ENCODE results near the gene PMEPA1.

Gene PMEPA1

DNA sequence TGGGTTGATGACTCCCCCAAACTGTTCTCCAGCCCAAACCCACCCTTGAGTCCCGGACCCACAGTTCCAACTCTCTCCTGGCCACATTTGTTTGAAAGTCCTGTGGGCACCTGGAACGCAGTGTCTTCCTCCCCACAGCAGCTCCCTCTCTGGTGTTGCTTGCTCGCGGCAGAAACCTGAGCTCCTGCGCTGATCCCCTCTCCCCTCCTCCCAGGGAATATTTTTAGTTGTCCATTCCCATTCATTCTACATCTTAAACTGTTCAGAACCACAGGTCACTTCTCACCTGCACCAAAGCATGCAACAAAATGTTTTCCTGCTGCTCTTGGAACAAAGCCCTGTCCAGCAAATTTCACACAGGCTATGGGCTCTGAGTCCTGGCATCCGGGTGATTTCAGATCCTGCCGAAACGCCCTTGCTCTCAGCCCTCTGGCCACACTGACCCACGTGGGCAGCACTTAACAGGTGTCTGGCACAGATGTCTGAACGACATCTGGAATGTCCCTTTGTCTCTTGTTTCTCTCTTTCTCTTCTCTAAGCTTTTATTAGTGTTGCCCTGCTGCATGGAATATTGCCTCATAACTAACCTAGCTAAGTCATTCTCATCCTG is 27.0 kb upstream of the PMEPA1 start:
- DNase-seq, result no peak

DNA sequence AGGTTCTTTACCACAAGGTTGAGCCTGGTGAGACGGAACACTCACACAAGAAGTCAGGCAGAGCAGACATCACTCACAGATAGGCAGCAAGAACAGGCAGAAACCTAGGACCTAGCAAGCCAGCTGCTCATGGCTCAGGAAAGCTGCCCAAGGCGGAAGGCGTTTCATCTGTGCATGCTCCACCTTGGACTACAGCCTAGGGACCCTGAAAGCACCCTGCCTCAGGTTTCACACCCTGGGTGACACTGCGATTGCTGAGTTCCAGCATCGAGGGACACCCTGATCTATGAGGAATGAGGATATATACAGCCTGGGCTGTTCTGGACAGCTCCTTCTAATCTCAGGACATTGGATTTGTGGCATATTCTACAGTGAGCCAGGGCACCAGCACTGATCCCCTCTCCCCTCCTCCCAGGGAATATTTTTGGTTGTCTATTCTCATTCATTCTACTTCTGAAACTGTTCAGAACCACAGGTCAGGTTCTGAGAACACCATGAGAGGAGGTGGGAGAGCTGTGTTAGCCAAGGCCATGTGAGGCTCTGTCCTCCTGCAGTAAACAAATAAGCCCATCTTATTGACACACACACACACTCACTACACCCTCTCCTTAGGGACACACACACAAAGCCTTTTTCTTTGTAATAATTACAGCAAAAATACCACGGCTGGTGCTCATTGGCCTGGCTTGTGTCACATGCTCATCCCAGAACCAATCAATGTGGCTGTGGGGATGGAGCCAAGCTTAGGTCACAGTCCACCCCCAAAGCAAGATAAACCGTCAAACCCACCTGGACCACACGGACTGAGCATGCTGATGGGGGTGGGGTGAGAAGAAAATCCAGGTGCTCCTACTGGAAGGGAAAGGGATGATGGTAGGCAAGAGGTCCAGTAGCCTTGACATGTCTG is 26.3 kb upstream of the PMEPA1 start:
- no peak for DNase-seq

DNA sequence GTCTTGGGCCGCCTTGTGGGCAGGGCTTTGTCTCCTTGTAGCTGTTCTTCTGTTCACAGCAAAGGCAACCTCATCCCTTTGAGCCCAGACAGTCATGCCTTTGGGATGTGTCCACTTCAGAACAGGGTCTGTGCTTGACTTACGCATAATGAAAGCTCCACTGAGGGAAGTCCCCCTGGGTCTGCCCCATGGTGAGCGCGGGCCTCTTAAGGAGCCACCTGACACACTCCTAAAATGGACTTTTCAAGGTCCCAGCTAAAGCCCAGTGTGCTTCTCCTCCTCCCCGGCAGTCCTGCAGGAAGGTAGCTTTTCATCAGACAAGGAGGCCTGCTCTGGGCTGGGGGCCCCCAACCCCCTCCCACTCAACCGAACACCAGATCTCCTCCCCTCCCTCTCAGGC is 24.9 kb upstream of the PMEPA1 start:
- no peak for DNase-seq

DNA sequence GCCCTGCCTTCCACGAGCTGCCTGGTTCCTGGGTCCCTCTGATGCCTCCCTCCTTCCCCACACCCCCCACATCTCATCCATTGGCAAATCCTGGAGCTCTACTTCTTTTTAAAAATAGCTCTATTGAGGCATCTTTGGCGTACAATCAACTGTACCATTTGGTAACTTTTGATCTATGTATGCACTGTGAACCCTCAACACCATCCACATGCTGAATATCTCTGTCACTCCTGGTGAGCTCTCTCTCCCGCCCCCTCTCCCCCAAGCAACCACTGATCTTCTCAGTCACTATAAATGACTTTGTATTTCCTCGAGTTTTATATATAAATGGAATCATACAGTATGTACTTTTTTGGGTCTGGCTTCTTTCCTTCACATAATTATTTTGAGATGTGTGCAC is 22.4 kb upstream of the PMEPA1 start:
- no peak for DNase-seq

DNA sequence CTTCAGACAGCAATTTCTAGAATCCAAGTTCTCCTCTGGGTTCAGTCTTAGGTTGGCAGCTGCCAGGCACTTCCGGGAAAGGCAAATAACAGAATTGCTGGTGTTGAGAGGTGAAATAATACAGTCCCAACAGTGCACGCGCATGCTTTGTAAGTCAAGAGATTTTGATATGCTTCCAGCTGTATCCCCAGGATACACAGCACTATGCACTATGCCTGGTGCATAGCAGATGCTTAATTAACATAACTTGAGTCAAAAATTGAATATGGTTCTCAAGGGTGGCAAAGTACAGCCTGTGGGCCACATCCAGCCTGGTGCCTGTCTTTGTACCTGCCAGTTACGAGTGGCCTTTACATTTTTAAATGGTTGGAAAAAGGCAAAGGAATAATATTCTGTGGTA is 18.9 kb upstream of the PMEPA1 start:
- no peak for DNase-seq

DNA sequence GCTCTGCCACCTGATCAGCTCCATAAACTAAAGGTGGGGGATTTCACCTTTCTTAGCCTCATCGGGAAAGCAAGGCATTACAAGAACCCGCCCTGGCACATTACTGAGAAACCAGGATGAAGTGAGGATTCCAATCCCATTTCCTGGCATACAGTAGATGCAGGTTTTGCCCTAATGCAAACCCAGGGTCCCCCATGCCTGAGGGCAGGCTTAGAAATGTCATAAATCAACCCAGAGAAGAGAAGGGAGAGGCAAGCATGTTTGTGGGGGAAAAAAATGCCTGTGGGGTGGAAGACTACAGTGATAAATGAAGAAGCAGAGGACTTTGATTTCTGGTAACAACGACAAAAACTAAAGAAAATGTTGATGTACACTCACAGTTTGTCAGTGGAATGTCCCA is 18.0 kb upstream of the PMEPA1 start:
- no peak for DNase-seq

DNA sequence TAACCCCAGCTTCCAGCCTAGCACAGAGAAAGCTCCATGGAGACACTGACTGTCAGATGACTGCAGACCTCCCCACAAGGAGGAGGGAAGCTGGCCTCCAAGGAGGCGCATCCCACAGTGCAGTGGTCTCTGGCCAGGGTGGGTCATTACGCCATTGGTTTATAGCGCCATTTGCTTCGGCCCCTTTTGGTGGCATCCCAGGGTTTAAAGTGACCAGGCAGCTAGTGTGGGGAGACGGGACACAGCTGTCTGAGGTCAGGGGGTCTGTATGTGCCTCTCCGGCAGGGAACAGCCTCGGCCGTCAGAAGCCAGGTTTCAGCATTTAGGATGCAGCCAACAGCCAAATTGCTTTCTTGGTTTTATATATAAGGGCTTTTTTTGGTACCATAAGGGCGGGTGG is 15.8 kb upstream of the PMEPA1 start:
- no peak for DNase-seq

DNA sequence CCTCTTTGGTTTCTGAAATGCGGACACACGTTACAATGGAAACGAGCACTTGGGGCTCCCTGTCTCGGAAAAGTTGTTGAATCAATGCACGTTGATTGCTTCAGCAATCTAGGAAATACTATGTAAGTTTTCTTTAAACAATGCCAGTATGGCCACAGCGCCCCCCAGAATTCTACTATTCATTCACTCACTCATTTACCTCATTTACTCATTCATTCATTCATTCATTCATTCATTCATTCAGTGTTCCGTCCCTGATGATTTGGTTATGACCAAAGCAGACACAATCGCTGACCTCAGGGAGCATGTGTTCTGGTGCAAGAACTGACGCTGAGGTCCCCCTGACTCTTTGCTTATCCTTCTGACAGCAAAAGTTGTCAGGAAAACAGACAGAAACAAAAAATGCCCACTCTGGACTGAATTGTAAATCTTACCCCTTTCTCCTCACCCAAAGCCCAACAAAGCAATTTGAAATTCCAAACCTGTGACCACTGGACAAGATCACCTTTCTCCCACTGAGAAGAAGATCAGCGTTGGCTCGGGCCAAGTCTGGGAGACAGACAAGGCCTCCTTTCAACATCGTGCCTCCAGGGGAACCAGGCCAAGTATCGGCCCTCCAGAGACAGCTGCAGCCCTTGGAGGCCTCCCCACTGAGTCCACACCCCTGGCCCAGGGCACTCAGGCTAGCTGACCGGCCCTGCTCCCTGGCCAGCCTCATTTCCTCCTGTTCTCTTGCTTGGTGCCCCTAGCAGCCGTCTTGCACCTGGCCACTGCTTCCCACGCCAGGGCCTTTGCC is 15.0 kb upstream of the PMEPA1 start:
- no peak for DNase-seq

DNA sequence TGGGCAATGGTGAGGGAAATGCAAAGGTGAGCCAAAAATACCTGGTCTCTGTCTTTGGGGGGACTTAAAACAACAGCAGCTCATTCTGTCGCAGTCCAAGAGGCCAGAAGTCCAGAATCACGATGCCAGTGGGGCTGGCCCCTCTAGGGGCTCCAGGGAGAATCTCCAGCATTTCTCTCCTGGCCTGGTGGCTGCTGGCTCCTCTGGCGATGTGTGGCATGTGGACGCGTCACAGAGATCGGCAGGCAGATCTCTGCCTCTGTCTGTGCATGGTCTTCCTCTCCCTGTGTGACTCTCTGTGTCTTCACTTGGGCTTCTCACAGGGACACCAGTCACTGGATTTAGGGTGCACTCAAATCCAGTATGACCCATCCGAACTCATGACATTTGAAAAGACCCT is 14.0 kb upstream of the PMEPA1 start:
- no peak for DNase-seq

DNA sequence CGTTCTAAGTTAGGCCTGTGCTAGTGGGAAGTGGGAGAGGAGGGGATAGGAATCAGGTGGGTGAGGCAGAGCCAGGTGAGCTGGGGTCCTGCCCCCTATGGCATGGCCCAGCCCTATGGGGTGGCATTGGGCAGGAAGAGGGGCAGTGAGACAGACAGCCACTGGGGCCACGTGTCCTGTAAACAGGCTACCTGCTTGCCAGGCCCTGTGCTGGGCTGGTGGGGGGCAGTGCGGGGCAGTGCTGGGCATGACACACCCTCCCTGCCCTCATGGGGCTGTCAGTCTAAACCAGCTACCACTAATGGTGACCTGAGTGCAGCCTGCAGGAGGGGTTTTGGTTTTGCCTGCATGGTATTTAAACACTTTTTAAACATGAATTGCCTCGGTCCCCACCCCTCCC is 10.1 kb upstream of the PMEPA1 start:
- no peak for DNase-seq

DNA sequence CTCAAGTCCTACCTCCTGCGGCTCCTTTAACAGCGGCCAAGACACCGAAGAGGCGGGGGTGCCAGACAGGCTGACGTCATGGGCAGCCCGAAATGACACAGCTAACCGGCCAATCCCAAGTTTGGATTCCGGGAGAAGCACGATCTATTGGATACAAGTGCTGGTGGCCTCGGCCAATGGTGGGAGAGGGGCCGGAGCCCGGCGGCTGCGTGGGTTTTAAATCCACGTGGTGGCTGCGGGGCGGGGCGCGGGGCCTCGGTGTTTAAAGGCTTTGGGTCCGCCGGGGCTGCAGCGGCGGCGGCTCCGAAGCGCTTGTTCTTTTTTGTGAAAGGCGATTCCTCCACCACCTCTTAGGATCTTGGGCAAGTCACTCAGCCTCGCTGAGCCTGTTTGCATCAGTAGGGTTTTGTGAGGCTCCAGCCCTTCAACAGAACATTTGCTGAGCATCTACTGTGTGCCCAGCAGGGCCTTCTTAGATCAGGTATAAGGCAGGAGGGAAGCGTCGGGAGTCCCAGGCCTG is 8.7 kb upstream of the PMEPA1 start:
- DNase-seq, result peak; percentile 93

DNA sequence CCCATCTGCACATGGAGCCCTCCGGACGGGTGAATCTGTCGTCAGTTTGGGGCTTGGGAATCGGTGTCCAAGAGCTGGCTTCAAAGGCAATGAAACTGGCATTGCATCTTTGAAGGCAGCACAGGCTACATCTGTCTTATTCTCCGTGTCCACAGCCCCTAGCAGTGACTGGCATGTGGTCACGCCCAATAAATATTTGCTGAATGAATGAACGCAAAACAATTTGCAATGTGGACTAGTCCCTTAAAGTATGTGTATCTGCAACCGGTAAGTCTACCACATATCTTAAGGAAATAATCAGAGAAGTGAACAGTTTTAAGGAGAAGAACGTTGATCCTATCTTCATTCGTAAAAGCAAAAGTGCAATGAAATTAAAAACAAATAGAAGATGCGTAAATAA is 8.0 kb upstream of the PMEPA1 start:
- DNase-seq, result no peak

DNA sequence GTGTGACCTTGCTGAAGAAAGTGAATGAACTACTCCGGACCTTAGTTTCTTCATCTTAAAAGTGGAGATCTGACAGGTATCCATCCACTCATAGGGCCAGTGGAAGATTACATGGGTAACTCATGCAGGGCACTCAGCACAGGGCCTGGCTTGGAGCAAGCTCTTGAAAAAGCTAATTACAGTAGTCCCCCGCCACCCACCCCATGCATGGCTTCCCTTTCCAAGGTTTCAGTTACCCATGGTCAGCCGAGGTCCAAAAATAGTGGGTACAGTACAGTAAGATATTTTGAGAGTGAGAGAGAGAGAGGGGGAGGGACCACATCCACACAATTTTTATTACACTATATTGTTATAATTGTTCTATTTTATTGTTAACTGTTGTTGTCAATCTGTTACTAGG is 7.1 kb upstream of the PMEPA1 start:
- DNase-seq, result no peak

DNA sequence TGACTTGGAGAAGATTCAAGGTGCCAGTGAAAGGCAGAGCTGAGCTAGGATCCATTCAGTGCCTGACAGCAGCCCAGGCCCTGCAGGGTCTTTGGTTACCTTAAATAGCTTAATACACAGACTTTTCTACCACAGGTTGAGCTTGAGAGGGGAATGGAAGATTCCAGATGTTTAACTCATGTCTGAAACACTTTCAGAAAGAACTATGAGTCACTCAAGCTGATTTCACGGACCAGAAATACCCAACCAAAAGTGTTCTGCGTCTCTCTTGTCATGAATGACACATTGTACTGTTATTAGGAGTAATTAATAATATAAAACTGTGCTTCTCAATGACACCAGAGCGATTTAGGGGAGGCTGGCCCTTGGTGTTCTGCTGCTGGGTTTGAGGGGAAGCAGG is 6.4 kb upstream of the PMEPA1 start:
- DNase-seq, result no peak

DNA sequence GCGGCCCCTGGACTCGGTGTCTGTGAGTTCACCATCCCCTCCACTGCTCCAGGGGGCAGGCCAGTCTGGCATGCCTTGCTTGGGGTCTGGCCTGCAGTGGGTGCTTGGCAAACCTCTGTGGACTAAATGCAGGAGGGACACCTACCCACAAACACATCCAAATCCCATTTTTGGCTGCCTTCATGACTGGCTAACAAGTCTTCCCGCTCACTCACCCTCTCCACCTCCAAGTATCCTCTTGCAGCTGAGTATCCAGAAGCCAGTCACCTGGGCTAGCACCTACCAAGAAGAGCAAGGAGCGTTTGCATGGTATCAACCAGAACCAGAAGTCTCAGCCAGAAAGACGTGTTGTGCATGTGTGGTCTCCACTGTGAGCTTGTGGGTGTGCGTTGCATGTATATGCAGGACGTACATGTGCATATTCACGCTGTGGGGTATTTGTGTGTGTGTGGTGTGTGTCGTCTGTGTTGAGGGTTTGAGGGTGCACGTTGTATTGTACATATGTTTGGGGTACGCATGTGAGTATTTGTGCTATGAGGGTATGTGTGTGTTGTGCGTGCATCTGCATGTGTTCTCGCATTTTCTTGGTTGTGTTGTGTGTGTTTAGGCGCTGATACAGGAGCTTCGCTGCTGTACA is 5.6 kb upstream of the PMEPA1 start:
- DNase-seq, result no peak

DNA sequence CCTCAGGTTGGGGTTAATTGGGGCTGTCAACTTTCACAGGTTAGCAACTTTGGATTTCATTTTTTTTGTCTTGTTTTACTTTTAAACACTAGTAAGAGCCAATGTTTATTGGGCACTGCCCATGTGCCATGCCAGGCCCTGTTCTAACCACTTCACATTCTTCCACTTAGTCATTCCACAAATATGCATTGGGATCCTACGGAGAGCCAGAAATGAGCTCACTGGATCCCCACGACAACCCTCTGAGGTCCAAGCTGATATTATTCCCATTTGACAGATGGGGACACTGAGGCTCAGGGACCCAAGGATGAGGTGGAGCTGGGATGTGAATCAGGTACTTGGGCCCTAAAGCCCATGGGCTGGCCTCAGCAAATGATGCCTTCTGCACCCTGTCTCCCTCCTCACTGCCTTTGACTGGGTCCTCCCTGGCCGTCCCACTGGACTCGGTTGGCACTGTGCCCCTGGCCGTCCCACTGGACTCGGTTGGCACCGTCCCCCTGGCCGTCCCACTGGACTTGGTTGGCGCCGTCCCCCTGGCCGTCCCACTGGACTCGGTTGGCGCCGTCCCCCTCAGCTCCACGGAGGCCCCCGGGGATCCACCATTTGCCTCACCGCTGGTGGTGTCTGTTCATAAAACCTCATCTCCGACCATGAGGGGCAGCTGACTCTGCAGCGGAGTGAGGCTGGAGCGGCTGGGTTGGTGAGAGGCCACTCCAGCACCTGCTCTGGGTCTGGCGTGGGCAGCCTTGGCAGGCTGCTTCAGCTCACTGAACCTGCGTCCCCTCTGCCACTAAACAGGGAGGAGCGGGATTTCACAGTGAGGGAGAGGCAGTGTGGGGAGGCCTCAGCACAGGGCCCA is 4.8 kb upstream of the PMEPA1 start:
- DNase-seq, result no peak

DNA sequence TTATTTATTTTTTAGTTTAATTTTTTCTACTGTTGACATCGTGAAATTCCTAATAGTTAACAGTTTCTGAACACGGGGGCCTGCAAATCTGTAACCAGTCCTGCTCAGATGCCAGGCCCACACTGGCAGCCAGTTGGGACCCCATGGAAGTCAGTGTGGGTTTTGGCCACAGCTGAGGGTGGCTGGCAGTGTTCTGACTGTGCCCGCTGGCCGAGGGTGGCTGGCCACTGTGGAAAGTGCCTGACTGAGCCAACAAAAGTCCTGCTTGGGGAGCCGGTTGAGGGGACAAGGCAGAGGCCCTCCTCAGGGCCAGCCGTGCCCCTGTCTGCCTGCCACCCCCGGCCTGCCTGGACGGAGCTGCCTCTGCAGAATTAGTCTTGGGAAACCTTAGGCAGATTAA is 4.1 kb upstream of the PMEPA1 start:
- DNase-seq, result no peak

DNA sequence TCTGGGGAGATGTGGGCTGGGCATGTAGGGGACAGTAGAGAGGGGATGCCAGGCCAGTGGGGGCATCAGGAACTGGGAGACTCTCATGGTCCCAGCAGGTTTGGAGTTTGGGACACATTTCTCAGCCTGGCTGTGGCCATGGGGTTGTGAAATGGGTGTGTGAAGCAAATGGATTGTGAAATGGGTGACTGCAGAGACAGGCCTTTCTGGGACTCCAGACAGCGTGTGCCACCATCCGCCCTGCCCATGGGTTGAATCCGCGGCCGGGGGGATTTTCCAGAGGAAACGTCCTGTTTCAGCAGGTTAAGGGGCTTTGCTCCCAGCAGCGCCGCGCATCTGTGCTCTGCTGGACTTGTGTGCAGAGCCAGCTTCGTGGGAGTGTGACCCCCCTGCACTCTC is 3.7 kb upstream of the PMEPA1 start:
- no peak for DNase-seq

DNA sequence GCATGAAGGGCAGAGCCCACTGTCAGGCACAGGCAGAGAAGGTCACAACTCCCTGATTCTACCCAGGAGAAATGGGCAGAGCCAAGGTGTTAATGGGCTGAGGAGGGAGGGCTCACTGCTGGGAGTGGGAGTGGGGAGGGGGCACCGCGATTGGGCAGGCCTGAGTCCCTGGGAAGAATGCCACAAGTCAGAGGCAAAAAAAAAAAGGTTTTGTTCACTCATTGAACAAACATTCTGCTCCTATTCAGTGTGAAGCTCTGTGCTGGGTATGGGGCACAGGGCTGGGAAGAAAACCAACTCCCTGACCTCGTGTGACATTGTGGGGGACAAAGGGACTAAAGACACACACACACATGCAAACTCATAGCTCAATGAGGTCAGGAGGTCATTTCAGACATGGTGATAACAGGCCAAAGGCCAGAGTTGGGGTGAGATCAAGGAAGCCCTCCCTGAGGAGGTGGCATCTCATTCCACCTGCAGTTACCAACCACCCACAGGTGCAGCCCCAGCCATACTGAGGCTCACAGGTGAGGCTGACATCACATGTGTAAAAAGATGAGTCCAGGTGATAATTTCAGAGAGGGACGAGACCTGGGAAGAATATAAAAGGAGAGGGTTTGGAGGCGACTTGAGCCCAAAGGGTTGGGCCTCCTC is 3.2 kb upstream of the PMEPA1 start:
- no peak for DNase-seq

DNA sequence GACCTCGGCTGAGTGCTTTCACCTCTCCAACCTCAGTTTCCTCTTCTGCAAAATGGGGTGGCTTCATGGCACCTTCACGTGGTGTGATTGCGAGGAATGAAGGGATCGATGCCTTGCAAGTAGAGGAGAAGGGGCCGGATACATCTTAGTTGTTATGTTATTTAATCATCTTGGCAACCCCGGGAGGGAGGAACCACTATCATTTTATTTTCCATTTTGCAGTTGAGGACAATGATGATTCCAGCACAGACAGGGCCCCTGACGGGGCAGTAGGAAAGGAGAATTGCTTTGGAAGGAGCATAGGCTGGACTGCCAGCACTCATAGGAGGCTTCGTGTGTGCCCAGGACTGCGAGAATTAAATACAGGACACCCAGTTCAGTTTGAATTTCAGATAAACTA is 2.5 kb upstream of the PMEPA1 start:
- DNase-seq, result no peak

DNA sequence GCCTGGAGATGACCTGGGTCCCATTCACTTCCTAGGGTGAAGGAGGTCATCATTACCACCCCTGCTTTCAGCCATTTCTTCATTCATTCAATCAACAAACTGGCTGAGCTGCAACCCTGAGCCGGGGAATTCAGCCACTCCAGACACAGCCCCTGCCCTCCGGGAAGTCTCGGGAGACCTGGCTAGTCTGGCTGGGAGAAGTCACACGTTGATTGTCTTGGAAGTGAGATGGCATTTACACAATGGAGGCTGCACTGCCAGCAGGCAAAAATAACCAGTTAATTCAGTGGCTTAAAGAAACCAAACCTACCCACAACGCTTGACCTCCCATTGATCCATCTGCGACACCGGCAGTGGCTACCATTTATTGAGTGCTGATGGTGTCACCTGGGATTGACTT is 2.0 kb upstream of the PMEPA1 start:
- DNase-seq, result no peak

DNA sequence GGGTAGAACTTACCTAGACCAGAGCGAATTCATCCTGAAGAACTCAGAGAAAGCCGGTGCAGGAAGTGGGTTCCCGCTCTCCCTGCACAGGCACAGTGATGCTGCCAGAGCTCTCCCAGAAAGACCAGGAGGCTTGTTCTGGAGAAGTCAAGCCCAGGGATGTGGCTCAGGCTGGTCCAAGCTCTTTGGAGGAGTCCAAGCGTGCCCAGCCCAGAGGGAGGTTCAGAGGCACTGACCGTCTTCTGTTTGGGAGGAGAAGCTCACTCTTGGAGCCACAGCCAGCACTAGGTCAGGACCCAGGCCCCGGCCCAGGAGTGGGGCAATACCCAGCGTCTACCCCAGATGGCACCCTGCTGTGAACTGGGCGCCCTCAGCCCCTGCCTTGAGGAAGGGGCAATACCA is 1.5 kb upstream of the PMEPA1 start:
- DNase-seq, result no peak
